ENCODE data around the gene TNFSF13. TPM values are rescaled to one million over a fixed set of nuclear protein-coding genes. Genes with fewer than 3 reads are reported as not detected.

TNFSF13 gene
- total RNA-seq, 1 donor from 2014 or later: 3.5 TPM

GRCh38 chr17:7512824-7513540 lies 45.6 kb upstream of the TNFSF13 start:
- no peak overlapping the region for H3K4me3 Mint-ChIP-seq
- DNase-seq (ENCODE audit: extremely low spot score, unreplicated experiment): no peak
- H3K27me3 Mint-ChIP-seq: no peaks in the 10 kb centered on the region
- TF ChIP-seq CTCF (conservative IDR thresholded peaks at IDR 0.05): no peak
- no peak overlapping the region for H3K27ac Mint-ChIP-seq
- H3K9me3 Mint-ChIP-seq: no peaks in the 10 kb centered on the region
- H3K36me3 Mint-ChIP-seq: peaks cover 19% of the 10 kb centered on the region
- H3K4me1 Mint-ChIP-seq (ENCODE audit: unreplicated experiment): no peaks in the 10 kb centered on the region

GRCh38 chr17:7513850-7514419 lies 44.6 kb upstream of the TNFSF13 start:
- Mint-ChIP-seq H3K27me3 (no peaks in the 10 kb centered on the region), H3K4me3 (no peak overlapping the region), H3K36me3 (peaks cover 15% of the 10 kb centered on the region), H3K9me3 (no peaks in the 10 kb centered on the region), H3K4me1 (ENCODE audit: unreplicated experiment) (no peaks in the 10 kb centered on the region), H3K27ac (no peak overlapping the region)
- TF ChIP-seq CTCF (conservative IDR thresholded peaks at IDR 0.05): no peak
- DNase-seq (ENCODE audit: extremely low spot score, unreplicated experiment): no peak

- no peak for DNase-seq (ENCODE audit: extremely low spot score, unreplicated experiment)
- Mint-ChIP-seq H3K27ac (no peak overlapping the region), H3K27me3 (no peaks in the 10 kb centered on the region), H3K9me3 (no peaks in the 10 kb centered on the region), H3K4me1 (ENCODE audit: unreplicated experiment) (no peaks in the 10 kb centered on the region), H3K4me3 (no peak overlapping the region), H3K36me3 (peaks cover 10% of the 10 kb centered on the region)
- no peak for TF ChIP-seq CTCF (conservative IDR thresholded peaks at IDR 0.05)
Measured at GRCh38 chr17:7515911-7516610, 42.5 kb upstream of the TNFSF13 start.

GRCh38 chr17:7523033-7523432 lies 35.5 kb upstream of the TNFSF13 start:
- Mint-ChIP-seq H3K27me3 (no peaks in the 10 kb centered on the region), H3K4me3 (no peak overlapping the region), H3K9me3 (no peaks in the 10 kb centered on the region), H3K36me3 (no peaks in the 10 kb centered on the region), H3K4me1 (ENCODE audit: unreplicated experiment) (no peaks in the 10 kb centered on the region), H3K27ac (peak overlapping the region; percentile 14)
- no peak for DNase-seq (ENCODE audit: extremely low spot score, unreplicated experiment)
- peak; percentile 64 for TF ChIP-seq CTCF (conservative IDR thresholded peaks at IDR 0.05)

GRCh38 chr17:7528842-7529241 lies 29.7 kb upstream of the TNFSF13 start:
- Mint-ChIP-seq H3K4me3 (no peak overlapping the region), H3K4me1 (ENCODE audit: unreplicated experiment) (no peaks in the 10 kb centered on the region), H3K27me3 (no peaks in the 10 kb centered on the region), H3K27ac (no peak overlapping the region), H3K9me3 (peaks cover 10% of the 10 kb centered on the region), H3K36me3 (peaks cover 4% of the 10 kb centered on the region)
- no peak for TF ChIP-seq CTCF (conservative IDR thresholded peaks at IDR 0.05)
- DNase-seq (ENCODE audit: extremely low spot score, unreplicated experiment): no peak
